Measurements from ENCODE around the gene ZP2. TPM values are rescaled to one million over a fixed set of nuclear protein-coding genes. Genes with fewer than 3 reads are reported as not detected.

Gene ZP2
- total RNA-seq, 1 experiment from 2014 or later: not detected

- no peak overlapping the region for H3K4me2 ChIP-seq (ENCODE audit: low read length)
- ChIA-PET POLR2A (ENCODE audit: unreplicated experiment) (no interaction called here), CTCF (no interaction called here)
- no peaks in the 10 kb centered on the region for H3F3A ChIP-seq (ENCODE audit: low read length, unreplicated experiment)
- H3K27me3 ChIP-seq (ENCODE audit: low read length): peaks cover 54% of the 10 kb centered on the region
- H2AFZ ChIP-seq (ENCODE audit: low read length): no peak overlapping the region
- no peaks in the 10 kb centered on the region for H3K4me1 ChIP-seq (ENCODE audit: insufficient read depth, low read length)
- intact Hi-C loops (cut with micrococcal nuclease): no loop called here
- no peak for ATAC-seq
- no peak overlapping the region for H3K4me3 ChIP-seq (ENCODE audit: low read length)
- H3K9me3 ChIP-seq (ENCODE audit: low read length): no peaks in the 10 kb centered on the region
- H4K20me1 ChIP-seq (ENCODE audit: low read length): no peaks in the 10 kb centered on the region
- H3K9me2 ChIP-seq (replicated peaks; ENCODE audit: low read length): no peaks in the 10 kb centered on the region
- H3K36me3 ChIP-seq (ENCODE audit: low read depth, low read length): no peaks in the 10 kb centered on the region
- TF ChIP-seq CTCF (conservative IDR thresholded peaks at IDR 0.05; ENCODE audit: low read depth, low read length) (no peak), EZH2phosphoT487 (IDR thresholded peaks at IDR 0.05; ENCODE audit: borderline replicate concordance, low read length) (no peak), EZH2 (IDR thresholded peaks at IDR 0.05; ENCODE audit: low read length, unreplicated experiment) (no peak)
- BruUV-seq (replicated peaks): no TSS peak
- no peak overlapping the region for H3K9ac ChIP-seq (ENCODE audit: low read length)
- H3K27ac ChIP-seq (ENCODE audit: low read length): no peak overlapping the region
- H3K79me2 ChIP-seq (ENCODE audit: low read length): no peaks in the 10 kb centered on the region
- DNase-seq: no peak
These were observed 21.7 kb upstream of the ZP2 start for GRCh38 chr16:21233045-21233520.

- TF ChIP-seq CTCF (conservative IDR thresholded peaks at IDR 0.05; ENCODE audit: low read depth, low read length) (no peak), EZH2 (IDR thresholded peaks at IDR 0.05; ENCODE audit: low read length, unreplicated experiment) (no peak), EZH2phosphoT487 (IDR thresholded peaks at IDR 0.05; ENCODE audit: borderline replicate concordance, low read length) (no peak)
- Histone ChIP-seq H3K9me2 (replicated peaks; ENCODE audit: low read length) (no peaks in the 10 kb centered on the region), H3K4me3 (ENCODE audit: low read length) (no peak overlapping the region), H3F3A (ENCODE audit: low read length, unreplicated experiment) (no peaks in the 10 kb centered on the region), H3K4me1 (ENCODE audit: insufficient read depth, low read length) (no peaks in the 10 kb centered on the region), H3K9me3 (ENCODE audit: low read length) (no peaks in the 10 kb centered on the region), H3K27me3 (ENCODE audit: low read length) (peaks cover 87% of the 10 kb centered on the region), H3K27ac (ENCODE audit: low read length) (no peak overlapping the region), H2AFZ (ENCODE audit: low read length) (no peak overlapping the region), H3K79me2 (ENCODE audit: low read length) (no peaks in the 10 kb centered on the region), H3K4me2 (ENCODE audit: low read length) (no peak overlapping the region), H4K20me1 (ENCODE audit: low read length) (no peaks in the 10 kb centered on the region), H3K9ac (ENCODE audit: low read length) (no peak overlapping the region), H3K36me3 (ENCODE audit: low read depth, low read length) (no peaks in the 10 kb centered on the region)
- ChIA-PET POLR2A (ENCODE audit: unreplicated experiment) (no interaction called here), CTCF (no interaction called here)
- DNase-seq: no peak
- BruUV-seq (replicated peaks): no TSS peak
- no peak for ATAC-seq
- intact Hi-C loops (cut with micrococcal nuclease): no loop called here
These were observed 17.0 kb upstream of the ZP2 start for GRCh38 chr16:21228361-21228872.

- no peak overlapping the region for H3K27ac ChIP-seq (ENCODE audit: low read length)
- no peaks in the 10 kb centered on the region for H3K4me1 ChIP-seq (ENCODE audit: insufficient read depth, low read length)
- H2AFZ ChIP-seq (ENCODE audit: low read length): no peak overlapping the region
- ATAC-seq (no peak), DNase-seq (no peak)
- no peak overlapping the region for H3K4me2 ChIP-seq (ENCODE audit: low read length)
- no peak overlapping the region for H3K9ac ChIP-seq (ENCODE audit: low read length)
- H3K9me2 ChIP-seq (replicated peaks; ENCODE audit: low read length): no peaks in the 10 kb centered on the region
- intact Hi-C loops (cut with micrococcal nuclease): no loop called here
- no peaks in the 10 kb centered on the region for H3K36me3 ChIP-seq (ENCODE audit: low read depth, low read length)
- ChIA-PET CTCF (no interaction called here), POLR2A (ENCODE audit: unreplicated experiment) (no interaction called here)
- H4K20me1 ChIP-seq (ENCODE audit: low read length): no peaks in the 10 kb centered on the region
- no peaks in the 10 kb centered on the region for H3K9me3 ChIP-seq (ENCODE audit: low read length)
- H3K27me3 ChIP-seq (ENCODE audit: low read length): peaks cover 82% of the 10 kb centered on the region
- TF ChIP-seq EZH2phosphoT487 (IDR thresholded peaks at IDR 0.05; ENCODE audit: borderline replicate concordance, low read length) (no peak), EZH2 (IDR thresholded peaks at IDR 0.05; ENCODE audit: low read length, unreplicated experiment) (no peak), CTCF (conservative IDR thresholded peaks at IDR 0.05; ENCODE audit: low read depth, low read length) (no peak)
- H3K4me3 ChIP-seq (ENCODE audit: low read length): no peak overlapping the region
- no peaks in the 10 kb centered on the region for H3F3A ChIP-seq (ENCODE audit: low read length, unreplicated experiment)
- BruUV-seq (replicated peaks): no TSS peak
- no peaks in the 10 kb centered on the region for H3K79me2 ChIP-seq (ENCODE audit: low read length)
These were observed 16.5 kb upstream of the ZP2 start for GRCh38 chr16:21227866-21228265.

Data from PC-3 (cell line).